Tibial nerve (tissue), 4 donors: ENCODE results near the gene RPS8. TPM values are rescaled to one million over a fixed set of nuclear protein-coding genes. Genes with fewer than 3 reads are reported as not detected.
"Not testable (repeated sequence)": the region's sequence is repeated elsewhere in the genome, so short reads cannot be mapped to it uniquely, and the experiment has no call there.

Source experiments
- DNase-seq, 2 donors: peaks; one replicate each; pipeline ENCODE4 v3.0.0-alpha.2; 2019; ENCODE audit warnings: low spot score in 2 of 2
- H3K27ac ChIP-seq, 4 donors: fragments of 200-600 bp; sonication (generic) in 3 of 4; one replicate each; pipeline ENCODE4 v1.5.1; 2017 to 2019; ENCODE audit warnings: mild to moderate bottlenecking in 1 of 4
- H3K27me3 ChIP-seq, 2 donors: fragments of 200-600 bp; sonication (generic) in 1 of 2; one replicate each; pipeline versions ENCODE4 v1.5.1 to v1.6.0; 2017 to 2019
- H3K36me3 ChIP-seq, 3 donors: fragments of 200-600 bp; sonication (generic); one replicate each; pipeline ENCODE4 v1.5.1; 2018 to 2019
- H3K4me1 ChIP-seq, 4 donors: fragments of 200-600 bp; sonication (generic) in 3 of 4; one replicate each; pipeline ENCODE4 v1.5.1; 2017 to 2019
- H3K4me3 ChIP-seq, 4 donors: fragments of 200-600 bp; sonication (generic) in 3 of 4; one replicate each; pipeline ENCODE4 v1.5.1; 2017 to 2019; ENCODE audit warnings: mild to moderate bottlenecking in 1 of 4, moderate library complexity in 1 of 4
- H3K9me3 ChIP-seq, 4 donors: fragments of 200-600 bp; sonication (generic) in 3 of 4; one replicate each; pipeline ENCODE4 v1.5.1; 2017 to 2019
- EP300 ChIP-seq, 2 donors: sonication (generic); formaldehyde crosslinking; IDR thresholded peaks; one replicate each; pipeline ENCODE4 v1.6.1; 2017; ENCODE audit warnings: antibody characterized with exemption in 2 of 2, mild to moderate bottlenecking in 1 of 2
- POLR2A ChIP-seq, 2 donors: fragments of 450-650 bp; IDR thresholded peaks; one replicate each; pipeline ENCODE4 v1.6.1; 2017; ENCODE audit warnings: antibody characterized with exemption in 2 of 2, mild to moderate bottlenecking in 2 of 2, moderate library complexity in 2 of 2
- WGBS, 2 donors: methylation state at CpG; one replicate each; pipeline ENCODE4 v1.1.5; 2018; 5-methylcytosine and 5-hydroxymethylcytosine counted together
- total RNA-seq, 4 donors: library from RNA; depleted of rRNA; stranded (reverse); fragments of >200 nt; gene quantifications; one replicate each; pipeline ENCODE4 v1.1.0, GENCODE V29; 2016
- TF ChIP-seq, protein P1 (sequence below), 5 experiments: fragments of 200-600 bp in 3 of 5; fragments of 450-650 bp in 2 of 5; sonication (generic) in 3 of 5; IDR thresholded peaks; one replicate each; pipeline ENCODE4 v1.5.1; 2016 to 2019; ENCODE audit warnings: antibody characterized with exemption in 5 of 5, mild to moderate bottlenecking in 3 of 5, moderate library complexity in 2 of 5

The RPS8 gene
- total RNA-seq, 4 donors from 2014 or later: 2,048 to 2,345 (median 2,235) TPM

- H3K4me1 ChIP-seq: no peaks in the 10 kb centered on the region
- 85 to 86% methylated on average over 11 of the region's 11 CpGs for WGBS, 2 donors
- no peak overlapping the region for H3K27ac ChIP-seq
- no peak overlapping the region for H3K4me3 ChIP-seq
- no peaks in the 10 kb centered on the region for H3K27me3 ChIP-seq
- no peak for DNase-seq
- H3K9me3 ChIP-seq: no peaks in the 10 kb centered on the region
- TF ChIP-seq, protein P1, sequence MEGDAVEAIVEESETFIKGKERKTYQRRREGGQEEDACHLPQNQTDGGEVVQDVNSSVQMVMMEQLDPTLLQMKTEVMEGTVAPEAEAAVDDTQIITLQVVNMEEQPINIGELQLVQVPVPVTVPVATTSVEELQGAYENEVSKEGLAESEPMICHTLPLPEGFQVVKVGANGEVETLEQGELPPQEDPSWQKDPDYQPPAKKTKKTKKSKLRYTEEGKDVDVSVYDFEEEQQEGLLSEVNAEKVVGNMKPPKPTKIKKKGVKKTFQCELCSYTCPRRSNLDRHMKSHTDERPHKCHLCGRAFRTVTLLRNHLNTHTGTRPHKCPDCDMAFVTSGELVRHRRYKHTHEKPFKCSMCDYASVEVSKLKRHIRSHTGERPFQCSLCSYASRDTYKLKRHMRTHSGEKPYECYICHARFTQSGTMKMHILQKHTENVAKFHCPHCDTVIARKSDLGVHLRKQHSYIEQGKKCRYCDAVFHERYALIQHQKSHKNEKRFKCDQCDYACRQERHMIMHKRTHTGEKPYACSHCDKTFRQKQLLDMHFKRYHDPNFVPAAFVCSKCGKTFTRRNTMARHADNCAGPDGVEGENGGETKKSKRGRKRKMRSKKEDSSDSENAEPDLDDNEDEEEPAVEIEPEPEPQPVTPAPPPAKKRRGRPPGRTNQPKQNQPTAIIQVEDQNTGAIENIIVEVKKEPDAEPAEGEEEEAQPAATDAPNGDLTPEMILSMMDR (IDR thresholded peaks at IDR 0.05): no peak
- TF ChIP-seq POLR2A (IDR thresholded peaks at IDR 0.05): no peak
- no peak for TF ChIP-seq EP300 (IDR thresholded peaks at IDR 0.05)
- no peaks in the 10 kb centered on the region for H3K36me3 ChIP-seq
Measured at GRCh38 chr1:44759077-44759476, 16.3 kb upstream of the RPS8 start.

DNA sequence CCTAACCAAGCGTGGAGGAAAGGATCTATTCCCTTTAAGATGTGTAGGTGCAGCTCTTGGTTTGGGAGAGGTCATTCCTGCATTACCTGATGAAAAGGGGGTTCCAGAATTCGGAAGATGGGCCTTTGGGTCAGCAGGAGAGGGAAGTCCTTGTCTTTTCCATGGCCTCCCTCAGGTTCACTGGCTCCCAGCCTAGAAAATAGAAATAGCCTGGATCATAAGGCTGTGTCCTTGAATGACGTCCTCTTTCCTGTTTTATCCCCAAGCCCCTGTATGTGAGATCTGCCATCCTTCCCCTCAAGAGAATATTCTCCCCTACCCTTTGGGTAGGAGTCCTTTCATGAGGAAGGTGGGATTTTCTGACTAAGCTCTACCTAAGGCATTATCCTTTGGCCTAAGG is 14.5 kb upstream of the RPS8 start:
- WGBS, 2 donors: 85 to 94% methylated on average over 3 of the region's 3 CpGs
- no peaks in the 10 kb centered on the region for H3K9me3 ChIP-seq
- no peaks in the 10 kb centered on the region for H3K36me3 ChIP-seq
- H3K4me3 ChIP-seq: no peak overlapping the region
- no peaks in the 10 kb centered on the region for H3K4me1 ChIP-seq
- no peaks in the 10 kb centered on the region for H3K27me3 ChIP-seq
- H3K27ac ChIP-seq: no peak overlapping the region
- DNase-seq: no peak
- TF ChIP-seq EP300 (IDR thresholded peaks at IDR 0.05): no peak

DNA sequence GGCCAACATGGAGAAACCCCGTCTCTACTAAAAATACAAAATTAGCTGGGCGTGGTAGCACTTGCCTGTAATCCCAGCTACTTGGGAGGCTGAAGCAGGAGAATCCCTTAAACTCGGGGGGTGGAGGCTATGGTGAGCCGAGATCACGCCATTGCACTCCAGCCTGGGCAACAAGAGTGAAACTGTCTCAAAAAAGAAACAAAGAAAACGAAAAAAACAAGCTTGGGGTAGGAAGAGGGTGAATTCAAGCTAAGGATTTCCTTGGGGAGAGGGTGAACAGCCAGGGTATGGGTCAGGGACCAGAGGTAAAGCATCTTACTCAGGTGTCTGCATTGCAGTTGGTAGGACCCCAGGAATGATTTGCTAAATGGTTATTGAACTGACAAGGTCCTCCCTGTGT is 8.9 kb upstream of the RPS8 start:
- H3K4me1 ChIP-seq, H3K27me3 ChIP-seq, H3K9me3 ChIP-seq, DNase-seq, H3K4me3 ChIP-seq, H3K27ac ChIP-seq: not testable (repeated sequence)
- 86 to 94% methylated on average over 6 of the region's 6 CpGs for WGBS, 2 donors
- H3K36me3 ChIP-seq: peaks cover 0 to 13% (median 0%) of the 10 kb centered on the region in 3 donors

GRCh38 chr1:44775930-44776729 is 790 bp downstream of the RPS8 start:
- no peak for TF ChIP-seq POLR2A (IDR thresholded peaks at IDR 0.05)
- TF ChIP-seq, protein P1 (IDR thresholded peaks at IDR 0.05): no peak
- no peak for TF ChIP-seq EP300 (IDR thresholded peaks at IDR 0.05)
- Histone ChIP-seq H3K4me1 (peaks cover 0 to 36% (median 20%) of the 10 kb centered on the region in 4 donors), H3K27me3 (no peaks in the 10 kb centered on the region), H3K9me3 (no peaks in the 10 kb centered on the region), H3K4me3 (peak overlapping the region; percentile 60 to 90 (median 84)), H3K36me3 (peaks cover 0 to 47% (median 12%) of the 10 kb centered on the region in 3 donors), H3K27ac (peak overlapping the region; percentile 90 to 98 (median 92))
- 7 to 16% methylated on average over 22 to 36 of the region's 36 CpGs for WGBS, 2 donors
- DNase-seq: no peak

GRCh38 chr1:44776730-44777068 is 1.4 kb downstream of the RPS8 start:
- 51 to 60% methylated on average over 12 of the region's 12 CpGs for WGBS, 2 donors
- no peak for DNase-seq
- Histone ChIP-seq H3K9me3 (no peaks in the 10 kb centered on the region), H3K4me1 (peaks cover 0 to 36% (median 20%) of the 10 kb centered on the region in 4 donors), H3K4me3 (peak overlapping the region in 3 of 4 donors; percentile 60 to 90 (median 86)), H3K36me3 (peaks cover 0 to 53% (median 12%) of the 10 kb centered on the region in 3 donors), H3K27me3 (no peaks in the 10 kb centered on the region), H3K27ac (peak overlapping the region; percentile 90 to 98 (median 92))
- TF ChIP-seq POLR2A (IDR thresholded peaks at IDR 0.05): no peak
- TF ChIP-seq EP300 (IDR thresholded peaks at IDR 0.05): no peak
- TF ChIP-seq, protein P1 (IDR thresholded peaks at IDR 0.05): no peak

DNA sequence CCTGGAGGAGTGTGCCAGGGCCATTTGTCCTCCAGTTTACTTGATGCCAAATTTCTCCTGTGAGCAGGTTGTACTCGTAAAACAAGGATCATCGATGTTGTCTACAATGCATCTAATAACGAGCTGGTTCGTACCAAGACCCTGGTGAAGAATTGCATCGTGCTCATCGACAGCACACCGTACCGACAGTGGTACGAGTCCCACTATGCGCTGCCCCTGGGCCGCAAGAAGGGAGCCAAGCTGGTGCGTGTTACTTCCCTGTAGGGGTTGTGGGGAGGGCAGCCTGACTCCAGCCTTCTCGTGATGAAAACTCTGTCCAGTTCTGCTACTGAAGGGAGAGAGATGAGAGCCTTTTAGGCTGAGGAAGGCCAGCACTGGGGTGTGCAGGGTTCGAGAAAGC is 2.2 kb downstream of the RPS8 start:
- peaks cover 0 to 36% (median 20%) of the 10 kb centered on the region in 4 donors for H3K4me1 ChIP-seq
- TF ChIP-seq EP300 (IDR thresholded peaks at IDR 0.05): no peak
- TF ChIP-seq POLR2A (IDR thresholded peaks at IDR 0.05): no peak
- TF ChIP-seq, protein P1 (IDR thresholded peaks at IDR 0.05): no peak
- peaks cover 0 to 61% (median 12%) of the 10 kb centered on the region in 3 donors for H3K36me3 ChIP-seq
- peak overlapping the region in 1 of 4 donors; percentile 90 for H3K4me3 ChIP-seq
- H3K27me3 ChIP-seq: no peaks in the 10 kb centered on the region
- no peak for DNase-seq
- H3K9me3 ChIP-seq: no peaks in the 10 kb centered on the region
- H3K27ac ChIP-seq: peak overlapping the region in 1 of 4 donors; percentile 98
- 85 to 86% methylated on average over 14 of the region's 14 CpGs for WGBS, 2 donors
